ENCODE data around the gene MRTFA. TPM values are rescaled to one million over a fixed set of nuclear protein-coding genes. Genes with fewer than 3 reads are reported as not detected.
"Not testable (repeated sequence)": the region's sequence is repeated elsewhere in the genome, so short reads cannot be mapped to it uniquely, and the experiment has no call there.

The MRTFA gene
- total RNA-seq, 1 donor from 2014 or later, result 49.8 TPM

DNA sequence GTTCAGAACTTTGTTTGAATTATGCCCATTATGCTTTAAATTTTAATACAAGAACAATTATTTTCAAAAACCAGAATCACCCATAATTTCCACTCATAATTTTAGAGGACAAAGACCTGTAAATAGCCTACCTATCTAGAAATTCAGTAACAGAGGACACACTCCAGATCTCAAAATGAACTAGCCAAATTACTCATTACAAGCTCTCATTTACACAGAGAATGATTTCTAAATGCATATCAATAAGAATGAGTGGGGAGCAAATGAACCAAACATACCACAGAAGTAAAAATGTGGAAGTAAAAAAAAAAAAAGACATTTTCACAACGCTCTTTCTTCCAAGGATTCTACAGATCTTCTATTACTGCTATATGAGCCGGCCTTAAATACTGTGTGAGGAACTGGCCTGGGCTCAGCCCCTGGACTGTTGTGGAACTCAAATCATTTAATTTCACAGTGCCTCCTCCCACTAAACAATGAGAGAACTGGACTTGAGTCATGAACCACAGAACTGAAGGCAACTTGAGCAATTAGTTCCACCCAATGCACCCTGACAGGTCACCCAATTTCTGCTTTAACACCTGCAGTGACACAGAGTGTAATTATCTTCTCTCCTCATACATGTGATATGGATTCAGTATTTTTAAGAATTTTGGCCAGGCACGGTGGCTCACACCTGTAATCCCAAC is 8.0 kb downstream of the MRTFA start:
- DNase-seq (ENCODE audit: low spot score), result no peak

DNA sequence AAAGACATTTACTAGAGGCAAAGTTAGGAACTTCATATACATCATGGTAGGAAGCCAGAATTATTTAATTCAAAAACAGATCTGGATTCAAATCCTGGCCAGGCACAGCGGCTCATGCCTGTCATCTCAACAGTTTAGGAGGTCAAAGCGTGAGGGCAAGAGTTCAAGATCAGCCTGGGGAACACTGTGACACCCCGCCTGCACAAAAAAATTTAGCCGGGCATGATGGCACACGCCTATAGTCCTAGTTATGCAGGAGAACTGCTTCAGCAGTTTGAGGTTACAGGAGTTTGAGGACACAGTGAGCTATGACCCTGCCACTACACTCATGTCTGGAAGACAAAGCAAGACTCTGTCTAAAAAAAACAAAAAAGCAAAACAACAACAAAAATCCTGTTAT is 8.9 kb downstream of the MRTFA start:
- no peak for DNase-seq (ENCODE audit: low spot score)

DNA sequence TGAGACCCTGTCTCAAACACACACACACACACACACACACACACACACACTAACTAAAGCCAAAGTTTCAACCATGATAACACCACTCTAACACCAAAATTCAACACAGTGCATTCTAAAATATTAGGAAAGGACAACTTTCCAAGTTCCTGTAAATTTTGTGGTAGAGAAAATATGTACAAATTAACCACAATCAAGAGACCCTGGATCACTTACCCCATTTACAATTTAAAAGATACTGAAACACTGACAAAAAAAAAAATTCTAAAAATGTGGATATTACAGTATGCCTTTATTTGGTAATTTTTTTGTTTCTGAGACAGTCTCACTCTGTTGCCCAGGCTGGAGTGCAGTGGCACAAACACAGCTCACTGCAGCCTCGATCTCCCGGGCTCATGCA is 9.7 kb downstream of the MRTFA start:
- DNase-seq (ENCODE audit: low spot score), result no peak

DNA sequence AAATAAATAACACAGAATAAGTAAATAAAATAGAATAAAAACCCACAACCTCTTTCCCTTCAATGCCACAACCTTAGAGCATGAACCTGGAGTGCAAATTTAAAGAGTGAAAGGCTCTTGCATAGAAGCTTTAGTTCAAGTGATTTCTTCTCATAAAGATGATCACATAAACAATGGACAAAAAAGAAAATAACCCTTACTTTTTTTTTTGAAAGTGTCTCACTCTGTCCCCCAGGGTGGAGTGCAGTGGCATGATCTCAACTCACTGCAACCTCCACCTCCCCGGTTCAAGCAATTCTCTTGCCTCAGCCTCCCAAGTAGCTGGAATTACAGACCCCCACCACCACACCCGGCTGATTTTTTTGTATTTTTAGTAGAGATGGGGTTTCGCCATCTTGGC is 10.7 kb downstream of the MRTFA start:
- DNase-seq (ENCODE audit: low spot score), result not testable (repeated sequence)

DNA sequence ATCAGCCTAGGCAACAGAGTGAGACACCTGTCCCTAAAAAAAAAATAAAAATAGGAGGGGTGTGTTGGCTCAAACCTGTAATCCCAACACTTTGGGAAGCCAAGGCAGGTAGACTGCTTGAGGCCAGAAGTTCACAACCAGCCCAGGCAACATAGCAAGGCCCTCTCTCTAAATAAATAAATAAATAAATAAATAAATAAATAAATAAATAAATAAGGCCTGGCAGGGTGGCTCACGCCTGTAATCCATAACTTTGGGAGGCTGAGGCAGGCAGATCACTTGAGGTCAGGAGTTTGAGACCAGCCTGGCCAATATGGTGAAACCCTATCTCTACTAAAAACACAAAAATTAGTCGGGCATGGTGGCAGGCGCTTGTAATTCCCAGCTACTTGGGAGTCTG is 11.2 kb downstream of the MRTFA start:
- not testable (repeated sequence) for DNase-seq (ENCODE audit: low spot score)

DNA sequence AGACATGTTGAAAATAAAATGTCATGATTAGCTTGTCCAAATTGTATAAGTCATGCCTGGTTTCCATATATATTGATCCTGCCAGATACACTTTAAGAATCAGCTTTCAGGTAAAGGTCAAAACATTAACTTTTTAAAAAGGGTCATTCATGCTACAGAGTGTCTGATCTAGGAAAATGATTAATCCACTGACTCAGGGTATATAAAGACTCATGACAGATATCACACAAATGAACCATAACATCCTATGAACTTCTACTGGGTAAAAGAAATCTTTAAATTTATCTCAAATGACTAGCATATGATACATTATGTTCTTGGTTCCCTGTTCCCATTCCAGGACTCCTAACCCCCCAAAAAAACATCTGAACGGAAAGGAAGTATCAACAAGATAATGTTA is 11.7 kb downstream of the MRTFA start:
- DNase-seq (ENCODE audit: low spot score), result no peak

DNA sequence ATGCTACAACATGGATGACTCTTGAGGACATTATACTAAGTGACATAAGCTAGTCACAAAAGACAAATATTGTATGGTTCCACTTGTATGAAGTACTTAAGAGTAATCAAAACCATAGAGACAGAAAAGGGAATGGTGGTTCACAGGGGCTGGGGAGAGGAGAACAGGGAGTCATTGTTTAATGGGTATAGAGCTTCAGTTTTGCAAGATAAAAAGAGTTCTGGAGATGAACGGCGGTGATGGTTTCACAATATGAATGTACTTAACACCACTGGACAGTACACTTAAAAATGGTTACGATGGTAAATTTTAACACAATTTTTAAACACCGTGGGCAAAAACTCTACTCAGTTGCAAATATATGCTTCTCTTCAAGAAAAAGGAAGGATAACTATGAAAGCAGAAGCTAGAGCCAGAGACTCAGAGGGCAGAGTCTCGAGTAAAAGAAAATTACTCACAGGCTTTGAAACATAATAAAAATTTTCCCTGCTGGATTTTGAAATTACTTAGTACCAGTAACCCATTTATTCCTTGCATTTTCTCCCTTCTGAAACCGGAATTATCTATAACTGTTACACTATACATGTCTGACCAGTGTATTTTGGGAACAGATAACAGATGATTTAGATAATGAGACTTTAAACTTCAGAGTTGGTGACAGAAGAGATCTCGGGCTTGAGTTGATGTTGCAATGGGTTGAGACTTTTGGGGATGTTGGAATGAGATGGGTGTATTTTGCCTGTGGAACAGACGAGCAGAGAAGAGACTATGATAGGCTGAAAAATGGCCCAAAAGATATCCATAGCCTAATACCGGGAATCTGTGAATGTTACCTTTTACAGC is 15.0 kb downstream of the MRTFA start:
- no peak for DNase-seq (ENCODE audit: low spot score)

DNA sequence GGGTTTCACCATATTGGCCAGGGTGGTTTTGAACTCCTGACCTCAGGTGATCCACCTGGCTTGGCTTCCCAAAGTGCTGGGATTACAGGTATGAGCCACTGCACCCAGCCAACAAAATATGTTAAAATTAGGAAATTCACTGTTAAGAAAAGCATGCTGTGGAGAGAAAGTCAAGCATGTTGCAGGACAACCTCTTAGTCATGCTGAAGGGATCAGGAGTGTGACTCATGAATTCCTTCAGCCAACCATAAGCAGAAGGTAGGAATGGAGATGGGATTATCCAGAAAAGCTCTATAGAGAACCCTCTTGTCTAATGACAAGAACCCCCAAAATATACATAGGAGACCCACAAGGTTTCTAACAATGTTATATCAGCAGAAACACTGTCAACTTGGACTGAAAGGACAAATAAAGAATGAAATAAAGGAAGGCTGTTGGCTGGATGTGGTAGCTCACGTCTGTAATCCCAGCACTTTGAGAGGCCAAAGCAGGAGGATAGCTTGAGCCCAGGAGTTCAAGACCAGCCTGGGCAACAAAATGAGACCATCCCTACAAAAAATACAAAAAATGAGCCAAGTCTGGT is 16.0 kb downstream of the MRTFA start:
- DNase-seq (ENCODE audit: low spot score), result no peak

DNA sequence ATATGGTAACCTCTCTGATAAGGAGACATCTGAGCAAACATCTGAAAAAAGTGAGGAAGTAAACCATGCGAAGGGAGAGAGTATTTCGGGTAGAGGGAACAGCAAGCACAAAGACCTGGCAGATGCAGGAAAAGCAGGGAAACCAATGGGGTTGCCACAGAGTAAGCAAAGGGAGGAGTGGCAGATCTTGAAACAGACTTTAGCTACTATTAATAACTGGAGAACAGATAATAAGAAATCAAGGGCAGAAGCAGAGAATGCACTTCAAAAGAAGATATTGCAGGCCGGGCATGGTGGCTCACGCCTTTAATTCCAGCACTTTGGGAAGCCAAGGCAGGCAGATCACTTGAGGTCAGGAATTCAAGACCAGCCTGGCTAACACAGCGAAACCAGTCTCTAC is 18.1 kb downstream of the MRTFA start:
- no peak for DNase-seq (ENCODE audit: low spot score)

DNA sequence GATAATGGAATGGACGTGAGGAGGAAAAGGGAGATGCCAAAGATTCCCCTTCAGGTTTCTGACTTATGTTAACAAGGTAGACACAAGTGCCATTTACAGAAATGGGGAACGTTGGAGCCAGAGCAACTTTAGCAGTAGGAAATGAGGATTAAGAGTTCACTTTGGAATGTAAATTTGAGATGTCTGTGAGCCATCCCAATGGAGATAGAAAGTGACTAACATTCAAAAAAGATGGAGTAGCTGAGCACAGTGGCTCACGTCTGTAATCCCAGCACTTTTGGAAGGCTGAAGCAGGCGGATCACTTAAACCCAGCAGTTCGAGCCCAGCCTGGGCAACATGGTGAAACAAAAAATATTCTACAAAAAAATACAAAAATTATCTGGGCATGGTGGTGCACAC is 19.9 kb downstream of the MRTFA start:
- no peak for DNase-seq (ENCODE audit: low spot score)

DNA sequence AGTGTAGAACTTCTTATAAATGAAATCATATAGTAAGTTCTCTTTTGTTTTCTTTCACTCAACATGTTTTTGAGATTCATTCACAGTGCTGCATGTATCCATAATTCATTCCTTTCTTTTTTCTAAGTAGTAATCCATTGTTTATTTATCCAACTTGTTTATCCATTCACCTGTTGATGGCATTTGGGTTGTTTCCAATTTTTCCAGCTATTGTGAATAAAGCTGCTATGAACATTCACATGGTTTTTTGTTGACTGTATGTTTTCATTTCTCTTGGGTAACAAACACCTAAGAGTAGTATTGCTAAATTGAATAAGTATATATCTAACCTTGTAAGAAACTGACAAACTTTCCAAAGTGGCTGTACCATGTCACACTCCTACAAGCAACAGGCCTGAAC is 23.5 kb downstream of the MRTFA start:
- no peak for DNase-seq (ENCODE audit: low spot score)

DNA sequence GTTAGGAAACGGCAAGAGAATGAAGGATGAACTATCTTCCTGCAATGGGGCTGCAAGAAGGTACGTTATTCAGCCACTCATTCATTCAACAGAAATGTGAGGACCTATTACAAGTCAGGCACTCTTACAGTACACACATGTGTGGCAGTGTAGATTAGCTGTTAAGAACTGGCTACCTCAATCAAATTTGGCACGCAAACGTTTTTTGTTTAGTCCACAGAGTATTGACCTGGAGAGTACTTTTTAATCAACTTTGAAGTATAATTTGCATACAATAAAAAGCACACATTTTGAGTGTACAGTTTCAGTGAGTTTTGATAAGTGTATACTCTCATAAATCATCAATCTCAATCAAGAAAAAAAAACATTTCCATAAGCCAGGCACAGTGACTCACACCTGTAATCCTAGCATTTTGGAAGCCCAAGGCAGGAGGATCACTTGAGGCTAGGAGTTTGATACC is 24.2 kb downstream of the MRTFA start:
- no peak for DNase-seq (ENCODE audit: low spot score)

DNA sequence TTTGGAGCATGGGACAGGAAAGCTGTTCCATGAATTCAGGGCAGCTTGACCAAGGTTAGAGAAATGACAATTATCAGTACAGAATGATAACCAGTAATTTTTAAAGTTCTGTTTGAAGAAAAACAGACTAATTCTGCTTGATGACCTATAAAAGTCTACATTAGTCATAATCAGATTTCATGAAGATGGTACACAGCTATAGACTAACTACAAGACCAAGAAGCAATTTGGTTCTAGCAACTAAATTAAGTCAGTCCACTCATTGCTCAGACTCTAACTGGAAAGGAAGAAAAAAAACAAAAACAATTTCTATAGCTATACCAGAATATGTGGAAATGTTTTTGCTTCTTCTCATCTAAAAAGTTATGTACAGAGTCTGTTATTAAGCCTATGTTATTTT is 24.9 kb downstream of the MRTFA start:
- DNase-seq (ENCODE audit: low spot score), result no peak

DNA sequence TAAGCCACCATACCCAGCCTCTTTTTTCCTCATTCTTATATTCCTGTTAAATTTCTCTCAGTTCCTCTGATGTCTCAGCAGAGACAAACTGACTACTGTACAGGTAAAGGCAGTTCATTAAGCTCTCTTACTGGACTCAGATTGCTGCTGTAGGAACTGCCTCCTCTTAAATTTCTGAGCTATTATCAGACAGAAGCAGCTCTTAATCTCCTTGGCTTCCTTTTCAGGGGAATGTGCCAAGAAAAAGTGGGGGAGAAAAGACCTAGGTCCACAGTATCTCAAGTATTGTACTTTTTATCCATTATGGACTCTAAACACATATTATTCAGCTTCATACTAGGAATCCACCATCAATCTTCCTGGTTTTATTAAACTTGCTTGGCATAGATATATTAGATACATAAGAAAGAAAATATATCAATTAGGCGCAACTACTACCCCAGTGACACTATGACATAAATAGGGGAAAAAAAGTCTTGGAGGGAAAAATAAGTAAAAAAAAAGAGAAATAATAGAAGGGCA is 26.1 kb downstream of the MRTFA start:
- DNase-seq (ENCODE audit: low spot score), result no peak

DNA sequence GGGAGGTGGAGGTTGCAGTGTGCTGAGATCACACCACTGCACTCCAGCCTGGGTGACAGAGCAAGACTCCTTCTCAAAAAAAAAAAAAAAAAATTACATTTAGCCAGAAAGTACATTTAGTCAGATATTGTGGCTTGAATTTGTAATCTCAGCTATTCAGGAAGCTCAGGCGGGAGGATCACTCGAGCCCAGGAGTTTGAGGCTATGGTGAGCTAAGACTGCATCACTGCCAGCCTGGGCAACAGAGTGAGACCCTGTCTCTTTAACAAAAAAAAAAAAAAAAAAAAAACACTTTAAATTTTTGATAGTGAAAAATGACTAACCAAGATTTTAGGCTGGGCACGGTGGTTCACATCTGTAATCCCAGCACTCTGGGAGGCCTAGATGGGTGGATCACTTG is 27.3 kb downstream of the MRTFA start:
- no peak for DNase-seq (ENCODE audit: low spot score)

DNA sequence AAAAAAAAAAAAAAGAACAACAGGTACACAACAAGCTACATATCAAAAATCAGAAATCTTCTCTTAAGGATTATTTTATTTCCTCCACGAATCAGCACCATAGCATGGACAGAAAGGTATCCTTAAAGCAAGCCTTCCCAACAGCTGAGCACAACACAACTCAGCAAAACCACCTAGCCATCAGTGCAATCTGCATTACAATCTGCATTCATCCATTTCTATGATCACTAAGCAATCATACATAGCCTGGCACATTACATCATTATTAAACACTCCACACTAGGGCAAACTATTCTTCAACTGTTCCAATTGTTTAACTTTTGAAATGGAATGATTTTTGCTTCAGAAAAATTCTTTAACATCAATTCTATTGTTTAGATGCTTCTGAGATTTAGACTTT is 29.0 kb downstream of the MRTFA start:
- DNase-seq (ENCODE audit: low spot score), result no peak

DNA sequence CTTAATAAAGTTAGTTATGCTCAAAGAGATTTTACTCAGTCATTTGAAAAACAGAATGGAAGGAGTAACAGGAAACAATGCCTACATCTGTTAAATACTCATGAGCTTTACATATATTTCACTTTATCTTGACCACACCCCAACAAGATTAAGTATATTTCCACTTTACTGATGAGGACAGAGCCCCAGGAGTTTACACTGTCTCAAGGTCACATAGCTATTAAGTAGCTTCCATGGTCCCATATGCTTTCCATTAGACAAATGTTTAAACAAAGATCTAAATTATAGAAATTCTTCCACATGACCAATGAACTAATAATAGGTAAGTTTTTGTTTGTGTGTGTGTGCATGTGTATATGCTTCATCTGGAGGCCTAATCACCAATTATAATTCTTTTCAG is 30.2 kb downstream of the MRTFA start:
- DNase-seq (ENCODE audit: low spot score), result no peak

DNA sequence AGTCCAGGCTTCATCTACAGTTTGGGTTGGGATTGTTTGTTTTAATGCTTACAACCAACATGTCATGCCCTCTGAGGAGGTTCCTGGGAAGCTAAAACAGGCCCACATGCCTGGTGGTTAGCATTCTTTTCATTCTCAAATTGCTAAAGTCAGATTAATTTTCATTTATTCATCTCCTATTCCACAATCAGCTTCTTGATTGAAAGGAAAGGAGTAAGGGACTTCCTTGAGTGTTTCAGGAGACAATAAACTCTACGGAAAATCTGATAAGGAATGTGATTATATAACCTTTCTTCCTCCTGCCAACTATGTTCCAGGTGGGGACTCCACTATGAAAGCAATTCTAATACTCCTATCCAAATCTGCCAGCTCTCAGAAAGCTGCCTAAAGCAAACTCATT is 30.8 kb downstream of the MRTFA start:
- DNase-seq (ENCODE audit: low spot score), result no peak

DNA sequence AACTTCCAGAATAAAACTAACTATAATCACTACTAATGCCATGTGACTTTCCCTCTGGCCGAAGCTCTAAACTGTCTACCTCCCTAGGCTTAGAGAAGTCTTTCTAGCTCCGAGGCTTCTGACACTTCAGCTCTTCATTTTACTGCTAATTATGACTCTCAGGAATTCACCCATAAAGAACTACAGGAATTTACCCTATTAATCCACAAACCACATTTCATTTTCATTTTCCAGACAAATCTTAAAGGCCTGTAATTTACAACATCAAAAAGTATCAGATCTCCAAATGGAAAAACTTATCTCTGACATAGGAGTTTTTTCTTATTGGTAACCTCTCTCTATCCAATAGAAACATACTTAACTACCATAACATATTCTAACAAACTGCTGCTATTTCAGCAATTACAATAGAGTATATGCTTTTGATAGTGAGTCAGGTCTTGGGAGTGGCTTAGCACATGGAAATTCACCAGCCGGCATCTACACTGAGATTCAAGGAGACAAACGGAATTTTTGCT is 33.4 kb downstream of the MRTFA start:
- no peak for DNase-seq (ENCODE audit: low spot score)

DNA sequence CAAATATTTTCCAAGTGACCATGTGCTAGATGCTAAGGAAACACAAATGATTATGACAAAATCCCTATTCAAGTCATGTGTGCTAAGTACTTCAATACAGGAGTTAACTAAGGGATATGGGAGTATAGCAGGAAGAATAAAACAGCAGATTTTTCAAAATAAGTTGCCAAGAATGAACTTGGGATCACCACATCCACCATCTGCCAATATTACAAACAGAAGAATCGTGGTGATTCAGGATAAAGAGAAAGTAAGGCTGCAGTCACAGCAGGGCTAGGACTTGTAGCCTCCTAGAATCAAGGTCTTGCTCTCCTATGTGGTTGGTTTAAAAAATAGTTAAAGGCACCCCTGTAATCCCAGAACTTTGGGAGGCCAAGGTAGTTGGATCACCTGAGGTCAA is 34.3 kb downstream of the MRTFA start:
- DNase-seq (ENCODE audit: low spot score), result no peak

DNA sequence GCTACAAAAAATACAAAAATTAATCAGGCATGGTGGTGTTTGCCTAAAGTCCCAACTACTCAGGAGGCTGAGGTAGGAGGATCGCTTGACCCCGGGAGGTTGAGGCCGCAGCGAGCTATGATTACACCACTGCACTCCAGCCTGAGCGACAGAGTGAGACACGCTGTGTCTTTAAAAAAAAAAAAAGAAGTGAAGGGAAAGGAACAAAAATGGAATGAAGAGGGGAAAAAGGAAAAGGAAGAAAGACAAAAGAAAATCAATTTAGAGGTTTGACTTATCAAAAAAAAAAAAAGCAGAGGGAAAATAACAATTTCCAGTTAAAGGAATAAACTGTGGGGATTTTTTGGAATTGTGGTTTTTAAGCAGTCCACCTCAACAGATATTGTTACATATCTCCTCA is 36.8 kb downstream of the MRTFA start:
- no peak for DNase-seq (ENCODE audit: low spot score)

DNA sequence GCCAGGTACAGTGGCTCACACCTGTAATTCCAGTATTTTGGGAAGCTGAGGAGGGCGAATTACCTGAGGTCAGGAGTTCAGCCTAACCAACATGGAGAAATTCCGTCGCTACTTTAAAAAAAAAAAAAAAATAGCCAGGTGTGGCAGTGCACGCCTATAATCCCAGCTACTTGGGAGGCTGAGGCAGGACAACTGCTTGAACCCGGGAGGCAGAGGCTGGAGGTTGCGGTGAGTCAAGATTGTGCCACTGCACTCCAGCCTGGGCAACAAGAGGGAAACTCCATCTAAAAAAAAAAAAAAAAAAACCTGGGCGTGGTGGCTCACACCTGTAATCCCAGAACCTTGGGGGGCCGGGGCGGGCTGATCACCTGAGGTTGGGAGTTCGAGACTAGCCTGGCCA is 37.8 kb downstream of the MRTFA start:
- not testable (repeated sequence) for DNase-seq (ENCODE audit: low spot score)

All from mesenteric fat pad (tissue), 1 donor.